ENCODE data around the gene OSBPL10.

- TF ChIP-seq EZH2 (IDR thresholded peaks at IDR 0.05; ENCODE audit: low read length, missing control alignments) (no peak), CTCF (conservative IDR thresholded peaks at IDR 0.05 in 1 of 2, IDR thresholded peaks at IDR 0.05 in 1 of 2; ENCODE audit: low read depth in 1 of 2, low read length in 2 of 2) (no peak)
Observed at GRCh38 chr3:31919528-31919927, 61.5 kb downstream of the OSBPL10 start.

All from fibroblast of lung (primary cell).